Measurements from ENCODE around the gene PKP4.

The PKP4 gene

GRCh38 chr2:158457826-158458616 is 1.3 kb downstream of the PKP4 start:
- TF ChIP-seq CTCF (IDR thresholded peaks at IDR 0.05; ENCODE audit: low read depth, low read length): peak; percentile 51
- peak; percentile 63 for DNase-seq
- H3K4me3 ChIP-seq (ENCODE audit: low read depth, low read length): peak overlapping the region; percentile 62
- no peaks in the 10 kb centered on the region for H3K9me3 ChIP-seq (ENCODE audit: severe bottlenecking)
- no peaks in the 10 kb centered on the region for H3K27me3 ChIP-seq (ENCODE audit: insufficient read depth, low read depth, severe bottlenecking)
- peaks cover 5% of the 10 kb centered on the region for H3K36me3 ChIP-seq
- H3K27ac ChIP-seq: peak overlapping the region; percentile 91

- no peaks in the 10 kb centered on the region for H3K9me3 ChIP-seq (ENCODE audit: severe bottlenecking)
Measured at GRCh38 chr2:158458617-158458920, 1.8 kb downstream of the PKP4 start.

GRCh38 chr2:158459161-158460003 is 2.6 kb downstream of the PKP4 start:
- no peak overlapping the region for H3K4me3 ChIP-seq (ENCODE audit: low read depth, low read length)
- no peak for DNase-seq

More at GRCh38 chr2:158458617-158458920, 1.8 kb downstream of the PKP4 start:
- Histone ChIP-seq H3K27ac (no peak overlapping the region), H3K27me3 (ENCODE audit: insufficient read depth, low read depth, severe bottlenecking) (no peaks in the 10 kb centered on the region), H3K36me3 (peaks cover 5% of the 10 kb centered on the region), H3K4me3 (ENCODE audit: low read depth, low read length) (peak overlapping the region; percentile 62)
- DNase-seq: no peak
- TF ChIP-seq CTCF (IDR thresholded peaks at IDR 0.05; ENCODE audit: low read depth, low read length): no peak

GRCh38 chr2:158460632-158461297 is 4.0 kb downstream of the PKP4 start:
- Histone ChIP-seq H3K4me3 (ENCODE audit: low read depth, low read length) (no peak overlapping the region), H3K9me3 (ENCODE audit: severe bottlenecking) (no peaks in the 10 kb centered on the region), H3K27ac (no peak overlapping the region), H3K36me3 (peaks cover 5% of the 10 kb centered on the region), H3K27me3 (ENCODE audit: insufficient read depth, low read depth, severe bottlenecking) (no peaks in the 10 kb centered on the region)
- TF ChIP-seq CTCF (IDR thresholded peaks at IDR 0.05; ENCODE audit: low read depth, low read length): no peak
- DNase-seq: no peak

More at GRCh38 chr2:158459161-158460003, 2.6 kb downstream of the PKP4 start:
- peaks cover 5% of the 10 kb centered on the region for H3K36me3 ChIP-seq
- no peak for TF ChIP-seq CTCF (IDR thresholded peaks at IDR 0.05; ENCODE audit: low read depth, low read length)
- H3K27me3 ChIP-seq (ENCODE audit: insufficient read depth, low read depth, severe bottlenecking): no peaks in the 10 kb centered on the region
- H3K9me3 ChIP-seq (ENCODE audit: severe bottlenecking): no peaks in the 10 kb centered on the region
- no peak overlapping the region for H3K27ac ChIP-seq

- DNase-seq: no peak
- no peaks in the 10 kb centered on the region for H3K27me3 ChIP-seq (ENCODE audit: insufficient read depth, low read depth, severe bottlenecking)
- no peak overlapping the region for H3K27ac ChIP-seq
- no peak for TF ChIP-seq CTCF (IDR thresholded peaks at IDR 0.05; ENCODE audit: low read depth, low read length)
- H3K36me3 ChIP-seq: peaks cover 5% of the 10 kb centered on the region
- no peak overlapping the region for H3K4me3 ChIP-seq (ENCODE audit: low read depth, low read length)
- H3K9me3 ChIP-seq (ENCODE audit: severe bottlenecking): no peaks in the 10 kb centered on the region
Measured at GRCh38 chr2:158463496-158464095, 6.8 kb downstream of the PKP4 start.

Data from WERI-Rb-1 (cell line).